ENCODE results near the gene KIRREL1. TPM values are rescaled to one million over a fixed set of nuclear protein-coding genes. Genes with fewer than 3 reads are reported as not detected.

Gene KIRREL1
- total and polyA plus RNA-seq, 2 experiments from 2014 or later, result 5.1 to 35.2 TPM

DNA sequence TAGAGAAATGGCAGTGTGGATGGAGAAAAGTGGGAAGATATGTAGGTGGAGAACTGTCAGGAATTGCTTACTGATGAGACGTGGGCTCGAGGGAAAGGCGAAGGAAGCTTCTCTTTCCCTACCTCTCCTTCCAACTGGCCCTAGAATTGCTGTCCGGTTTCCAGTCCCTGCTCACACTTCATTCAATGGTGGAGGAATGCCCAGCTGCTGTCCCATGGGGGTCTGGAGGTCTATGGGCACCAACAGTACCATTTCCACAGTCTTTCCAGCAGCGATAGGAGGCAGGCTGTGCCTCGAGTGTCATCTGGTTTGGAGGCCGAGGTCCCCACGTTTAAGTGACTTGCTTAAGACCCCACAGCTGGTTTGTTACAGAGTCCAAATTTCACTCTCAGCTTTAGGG is 155.7 kb downstream of the KIRREL1 start (continued):
- no peak for TF ChIP-seq ETS1 (IDR thresholded peaks at IDR 0.05)
- TF ChIP-seq CTCF (conservative IDR thresholded peaks at IDR 0.05; ENCODE audit: low read depth in 2 of 2), result no peak
- no peak for TF ChIP-seq POLR2AphosphoS5 (IDR thresholded peaks at IDR 0.05; ENCODE audit: low read depth)
- TF ChIP-seq CREB1 (CRISPR knock-in tag; IDR thresholded peaks at IDR 0.05; ENCODE audit: low read depth), result no peak
- TF ChIP-seq EZH2phosphoT487 (IDR thresholded peaks at IDR 0.05; ENCODE audit: unreplicated experiment), result no peak
- TF ChIP-seq STAT1 (IDR thresholded peaks at IDR 0.05; ENCODE audit: unreplicated experiment), result no peak

Other genes with a start within 250 kb of the KIRREL1 start
- not detected in 2 replicates for gene FCRL2, start 216.5 kb upstream of the KIRREL1 start, total RNA-seq (2014; rRNA removed; shearing (Covaris generic))
- gene FCRL2, start 216.5 kb upstream of the KIRREL1 start, polyA plus RNA-seq (2016; fragmentation: Nextera tagmentation; extraction: Ambion mirVana), result not detected in 2 replicates
- gene FCRL1, start 173.5 kb upstream of the KIRREL1 start, total RNA-seq (2014; rRNA removed; shearing (Covaris generic)), result not detected in 2 replicates
- not detected in 2 replicates for gene FCRL1, start 173.5 kb upstream of the KIRREL1 start, polyA plus RNA-seq (2016; fragmentation: Nextera tagmentation; extraction: Ambion mirVana)
- gene CD5L, start 151.8 kb upstream of the KIRREL1 start, total RNA-seq (2014; rRNA removed; shearing (Covaris generic)), result not detected in 2 replicates
- gene CD5L, start 151.8 kb upstream of the KIRREL1 start, polyA plus RNA-seq (2016; fragmentation: Nextera tagmentation; extraction: Ambion mirVana), result not detected in 2 replicates
- 1.3 and 2.7 TPM in 2 replicates for gene CD1D, start 187.2 kb downstream of the KIRREL1 start, total RNA-seq (2014; rRNA removed; shearing (Covaris generic))
- gene CD1D, start 187.2 kb downstream of the KIRREL1 start, polyA plus RNA-seq (2016; fragmentation: Nextera tagmentation; extraction: Ambion mirVana), result 1.5 and 1.7 TPM in 2 replicates

Data from GM23338 (cell line).